K562 (cell line): ENCODE measurements around the gene KLHL22. TPM values are rescaled to one million over a fixed set of nuclear protein-coding genes. Genes with fewer than 3 reads are reported as not detected.

Experiments used
- ATF7 ChIP-seq: fragments of 450-650 bp; IDR thresholded peaks from 2 replicates; pipeline ENCODE4 v1.7.1; 2014; ENCODE audit warnings: mild to moderate bottlenecking, moderate library complexity
- BRF1 ChIP-seq: IDR thresholded peaks from 3 replicates; pipeline ENCODE4 v1.6.1; 2011; ENCODE audit warnings: borderline replicate concordance, mild to moderate bottlenecking; ENCODE audit not compliant: insufficient read length; ENCODE audit errors: extremely low read depth
- CCNT2 ChIP-seq: IDR thresholded peaks from 2 replicates; pipeline ENCODE4 v1.6.1; 2011; ENCODE audit warnings: borderline replicate concordance, low read depth, mild to moderate bottlenecking, moderate library complexity, mixed read lengths, low read length; ENCODE audit not compliant: insufficient read length; ENCODE audit errors: extremely low read depth
- CEBPB ChIP-seq: fragments of 450-650 bp; IDR thresholded peaks from 2 replicates; pipeline ENCODE4 v1.6.1; 2016; ENCODE audit warnings: missing genetic modification characterization, missing compliant biosample characterization
- CEBPG ChIP-seq, 3 experiments: fragments of 200-800 bp in 1 of 3; sonication (Bioruptor generic) in 1 of 3; sonication (generic) in 1 of 3; formaldehyde crosslinking in 1 of 3; IDR thresholded peaks in 2 of 3; conservative IDR thresholded peaks in 1 of 3; 2 replicates each; pipeline versions ENCODE4 v1.6.1 to v1.8.0; 2016 to 2022; ENCODE audit warnings: missing compliant biosample characterization in 2 of 3, missing genetic modification characterization in 2 of 3, mild to moderate bottlenecking in 1 of 3, missing genetic modification reagents in 1 of 3
- CEBPZ ChIP-seq: fragments of 150-350 bp; IDR thresholded peaks from 2 replicates; pipeline ENCODE4 v1.6.1; 2014; ENCODE audit warnings: low read depth, mild to moderate bottlenecking, low read length, borderline replicate concordance
- IRF9 ChIP-seq: fragments of 450-650 bp; IDR thresholded peaks from 2 replicates; pipeline ENCODE4 v1.6.1; 2016; ENCODE audit warnings: missing biosample characterization, missing genetic modification characterization
- KLF6 ChIP-seq: fragments of 250-450 bp; sonication (Bioruptor Pico); IDR thresholded peaks from 2 replicates; pipeline ENCODE4 v1.4.0; 2020; ENCODE audit warnings: mild to moderate bottlenecking, moderate library complexity, borderline replicate concordance
- MYNN ChIP-seq, 2 experiments: sonication (generic); formaldehyde crosslinking in 1 of 2; IDR thresholded peaks; 2 replicates each; pipeline versions ENCODE4 v1.5.0 to v1.6.1; 2016 to 2020; ENCODE audit warnings: antibody characterized with exemption in 1 of 2, missing genetic modification reagents in 1 of 2
- PTTG1 ChIP-seq: fragments of 450-650 bp; IDR thresholded peaks from 2 replicates; pipeline ENCODE4 v1.6.1; 2016; ENCODE audit warnings: low read depth, mild to moderate bottlenecking, missing genetic modification characterization, missing compliant biosample characterization
- SMARCB1 ChIP-seq: IDR thresholded peaks from 2 replicates; pipeline ENCODE4 v1.6.1; 2011; ENCODE audit warnings: improper control_type of control experiment, low read depth; ENCODE audit not compliant: insufficient read length
- SMARCE1 ChIP-seq: fragments of 450-650 bp; IDR thresholded peaks from 2 replicates; pipeline ENCODE4 v1.7.1; 2016; ENCODE audit warnings: mild to moderate bottlenecking
- SNAPC5 ChIP-seq: fragments of 250-450 bp; sonication (Bioruptor Pico); IDR thresholded peaks from 2 replicates; pipeline ENCODE4 v1.8.0; 2021; ENCODE audit warnings: moderate library complexity, mild to moderate bottlenecking, inconsistent platforms
- SUPT5H ChIP-seq: fragments of 450-650 bp; IDR thresholded peaks from 2 replicates; pipeline ENCODE4 v1.6.1; 2016
- WHSC1 ChIP-seq: IDR thresholded peaks from one replicate; pipeline ENCODE4 v1.6.1; 2012; ENCODE audit warnings: low read length, control low read depth, inconsistent platforms
- XRCC3 ChIP-seq: fragments of 450-650 bp; IDR thresholded peaks from 2 replicates; pipeline ENCODE4 v1.6.1; 2017; ENCODE audit warnings: mild to moderate bottlenecking, moderate library complexity
- ZFX ChIP-seq: sonication (generic); formaldehyde crosslinking; IDR thresholded peaks from 2 replicates; pipeline ENCODE4 v1.8.0; 2022; ENCODE audit warnings: mild to moderate bottlenecking, missing genetic modification reagents, moderate library complexity
- ZKSCAN3 ChIP-seq: fragments of 250-450 bp; sonication (Bioruptor Pico); IDR thresholded peaks from 2 replicates; pipeline ENCODE4 v1.4.0; 2020
- ZNF224 ChIP-seq: sonication (generic); formaldehyde crosslinking; IDR thresholded peaks from 2 replicates; pipeline ENCODE4 v1.8.0; 2022; ENCODE audit warnings: mild to moderate bottlenecking, missing genetic modification reagents
- ZNF280B ChIP-seq: fragments of 250-450 bp; sonication (Bioruptor Pico); IDR thresholded peaks from 2 replicates; pipeline ENCODE4 v1.5.1; 2021; ENCODE audit warnings: mild to moderate bottlenecking
- ZNF408 ChIP-seq: fragments of 250-450 bp; sonication (Bioruptor Pico); IDR thresholded peaks from 2 replicates; pipeline ENCODE4 v1.4.0; 2020; ENCODE audit warnings: low read depth, mild to moderate bottlenecking, moderate library complexity
- ZNF766 ChIP-seq: fragments of 200-800 bp; sonication (Bioruptor generic); conservative IDR thresholded peaks from 2 replicates; pipeline ENCODE4 v1.6.1; 2016; ENCODE audit warnings: missing genetic modification characterization, missing compliant biosample characterization
- polyA plus RNA-seq, 8 experiments: library from polyadenylated mRNA; depleted of rRNA in 4 of 8; stranded (reverse) in 5 of 8; unstranded in 3 of 8; fragments of >200 nt; fragmentation: Nextera tagmentation in 2 of 8; fragmentation: Illumina TruSeq in 1 of 8; extraction: Ambion mirVana in 2 of 8; extraction: Trizol in 1 of 8; gene quantifications; 2 replicates each; pipeline versions ENCODE4 v1.2.1 to v1.2.3, GENCODE V29; 2011 to 2014; ENCODE audit warnings: inconsistent platforms in 1 of 8, missing spikeins in 1 of 8
- total RNA-seq, 7 experiments: library from RNA; depleted of rRNA in 6 of 7; stranded (reverse); fragments of >200 nt in 6 of 7; fragmentation: Illumina TruSeq in 2 of 7; extraction: Trizol in 2 of 7; gene quantifications; 2 replicates each; pipeline versions ENCODE4 v1.2.1 to v1.2.3, GENCODE V29; 2011 to 2021; ENCODE audit warnings: low replicate concordance in 1 of 7

Gene KLHL22
- total and polyA plus RNA-seq, 9 of the 15 experiments (the other 6 are each of a cell fraction or from before 2014, with no cell fraction given), result 1.3 to 25.6 (median 15.2) TPM

- TF ChIP-seq CCNT2, result no peak
- TF ChIP-seq CEBPZ, result no peak
- no peak for TF ChIP-seq WHSC1
- 0 out of 2 replicates have a peak, but pooled peaks have one; percentile 36 for TF ChIP-seq MYNN (IDR thresholded peaks at IDR 0.05)
- peak; percentile 24; the same call in 1 of the 2 replicates for TF ChIP-seq MYNN (CRISPR knock-in tag; IDR thresholded peaks at IDR 0.05)
- TF ChIP-seq KLF6 (CRISPR knock-in tag), result no peak
- TF ChIP-seq PTTG1 (tag), result no peak
- TF ChIP-seq ATF7, result peak; percentile 27; the same call in 1 of the 2 replicates
- no peak for TF ChIP-seq SUPT5H
- TF ChIP-seq ZNF280B (CRISPR knock-in tag), result no peak
- TF ChIP-seq ZNF408 (CRISPR knock-in tag), result no peak
- peak; percentile 49; the same call in 1 of the 2 replicates for TF ChIP-seq IRF9 (tag)
- TF ChIP-seq ZNF766 (CRISPR knock-in tag), result no peak
- no peak for TF ChIP-seq ZKSCAN3 (CRISPR knock-in tag)
- peak; percentile 51; the same call in 1 of the 2 replicates for TF ChIP-seq SMARCE1
- TF ChIP-seq SNAPC5 (CRISPR knock-in tag), result no peak
- no peak for TF ChIP-seq XRCC3
- TF ChIP-seq ZFX (CRISPR knock-in tag), result no peak
- no peak for TF ChIP-seq SMARCB1
- TF ChIP-seq BRF1, result no peak
- no peak for TF ChIP-seq ZNF224 (CRISPR knock-in tag)
- peak; percentile 98 for TF ChIP-seq CEBPB (tag)
- peak; percentile 90 for TF ChIP-seq CEBPG (CRISPR knock-in tag; IDR thresholded peaks at IDR 0.05)
- peak in 1 of 2 experiments; percentile 92; a peak in 2 of 4 replicates for TF ChIP-seq CEBPG (tag; conservative IDR thresholded peaks at IDR 0.05 in 1 of 2, IDR thresholded peaks at IDR 0.05 in 1 of 2)
Measured at GRCh38 chr22:20429254-20430100, 66.1 kb downstream of the KLHL22 start (continued).
